BJ (cell line): Measurements from ENCODE around the gene SYT17. TPM values are rescaled to one million over a fixed set of nuclear protein-coding genes. Genes with fewer than 3 reads are reported as not detected.

Experiments used
- CTCF ChIA-PET: fragments of 350-600 bp; formaldehyde crosslinking; extraction: SDS; loops from one replicate; lab custom pipeline; 2021; ENCODE audit warnings: antibody characterized with exemption, inconsistent platforms; lab: Yijun Ruan, JAX
- POLR2A ChIA-PET: fragments of 300-600 bp; sonication (Branson Sonifier 250); formaldehyde crosslinking; extraction: SDS; loops from one replicate; lab custom pipeline; 2021; ENCODE audit warnings: antibody characterized with exemption; lab: Charles Lee
- DNase-seq: peaks from one replicate; pipeline ENCODE4 v3.0.0-alpha.2; 2011; ENCODE audit warnings: low read depth
- H3K27me3 ChIP-seq: 2 replicates; pipeline ENCODE4 v1.6.0; 2011; ENCODE audit warnings: low read length; ENCODE audit not compliant: control insufficient read depth, insufficient read depth
- H3K36me3 ChIP-seq: 2 replicates; pipeline ENCODE4 v1.5.1; 2011; ENCODE audit warnings: low read length; ENCODE audit not compliant: control insufficient read depth, insufficient read depth
- H3K4me3 ChIP-seq: 2 replicates; pipeline ENCODE4 v1.5.1; 2011; ENCODE audit warnings: low read depth, mild to moderate bottlenecking, control low read depth, low read length
- CTCF ChIP-seq: IDR thresholded peaks from 2 replicates; pipeline ENCODE4 v1.5.1; 2011; ENCODE audit warnings: low read depth, mild to moderate bottlenecking, control low read depth, inconsistent platforms, low read length, moderate library complexity; ENCODE audit not compliant: insufficient read depth
- polyA plus RNA-seq: library from polyadenylated mRNA; depleted of rRNA; stranded (reverse); fragments of >200 nt; gene quantifications from 2 replicates; pipeline ENCODE4 v1.2.3, GENCODE V29; 2011

The SYT17 gene
- polyA plus RNA-seq, 1 experiment, result not detected

GRCh38 chr16:19210968-19211367 is 42.9 kb downstream of the SYT17 start:
- no peak for DNase-seq
- ChIA-PET CTCF (no interaction called here), POLR2A (no interaction called here)
- no peak for TF ChIP-seq CTCF
- no peak overlapping the region for H3K4me3 ChIP-seq
- H3K27me3 ChIP-seq, result no peaks in the 10 kb centered on the region
- no peaks in the 10 kb centered on the region for H3K36me3 ChIP-seq

- CTCF ChIA-PET, result interaction anchor here (1.3 kb wide), 2 partner anchors 22 to 126 kb away, joined by 3 read pairs; no protein-coding TSS in a partner anchor
- no peaks in the 10 kb centered on the region for H3K36me3 ChIP-seq
- POLR2A ChIA-PET, result no interaction called here
Observed at GRCh38 chr16:19212059-19212458, 44.0 kb downstream of the SYT17 start.

GRCh38 chr16:19213885-19214284 is 45.8 kb downstream of the SYT17 start:
- Histone ChIP-seq H3K36me3 (no peaks in the 10 kb centered on the region), H3K4me3 (no peak overlapping the region), H3K27me3 (no peaks in the 10 kb centered on the region)
- DNase-seq, result no peak
- ChIA-PET POLR2A (no interaction called here), CTCF (no interaction called here)
- no peak for TF ChIP-seq CTCF

More at GRCh38 chr16:19212059-19212458, 44.0 kb downstream of the SYT17 start:
- DNase-seq, result no peak
- Histone ChIP-seq H3K27me3 (no peaks in the 10 kb centered on the region), H3K4me3 (no peak overlapping the region)
- no peak for TF ChIP-seq CTCF

GRCh38 chr16:19215705-19216104 is 47.7 kb downstream of the SYT17 start:
- no peak overlapping the region for H3K4me3 ChIP-seq
- no peaks in the 10 kb centered on the region for H3K27me3 ChIP-seq
- H3K36me3 ChIP-seq, result no peaks in the 10 kb centered on the region
- no peak for TF ChIP-seq CTCF
- ChIA-PET POLR2A (no interaction called here), CTCF (no interaction called here)
- no peak for DNase-seq

GRCh38 chr16:19218581-19218980 is 50.5 kb downstream of the SYT17 start:
- H3K36me3 ChIP-seq, result no peaks in the 10 kb centered on the region
- no peak for TF ChIP-seq CTCF
- H3K27me3 ChIP-seq, result no peaks in the 10 kb centered on the region
- DNase-seq, result no peak
- no peak overlapping the region for H3K4me3 ChIP-seq
- CTCF ChIA-PET, result no interaction called here
- POLR2A ChIA-PET, result no interaction called here
